Left forelimb (tissue), 1 donor: ENCODE results near the gene VAV3.

ENCODE experiments used
- DNase-seq: peaks from one replicate; pipeline ENCODE4 v3.0.0-alpha.2; 2018; ENCODE audit warnings: low spot score

VAV3 gene

GRCh38 chr1:107789817-107790524, 175.0 kb downstream of the VAV3 start:
- no peak for DNase-seq

GRCh38 chr1:107788206-107789202, 176.5 kb downstream of the VAV3 start:
- DNase-seq, result no peak

- DNase-seq, result no peak
These were observed 177.7 kb downstream of the VAV3 start for GRCh38 chr1:107787299-107787698.

- no peak for DNase-seq
These were observed 178.7 kb downstream of the VAV3 start for GRCh38 chr1:107786203-107786845.

- DNase-seq, result no peak
These were observed 179.3 kb downstream of the VAV3 start for GRCh38 chr1:107785496-107786202.

GRCh38 chr1:107782217-107782845, 182.6 kb downstream of the VAV3 start:
- no peak for DNase-seq

- no peak for DNase-seq
These were observed 183.7 kb downstream of the VAV3 start for GRCh38 chr1:107781245-107781644.

GRCh38 chr1:107777664-107778047, 187.3 kb downstream of the VAV3 start:
- DNase-seq, result no peak

- DNase-seq, result no peak
These were observed 187.9 kb downstream of the VAV3 start for GRCh38 chr1:107776900-107777663.

GRCh38 chr1:107771377-107771776, 193.6 kb downstream of the VAV3 start:
- DNase-seq, result no peak

- DNase-seq, result no peak
These were observed 197.8 kb downstream of the VAV3 start for GRCh38 chr1:107767156-107767582.

- DNase-seq, result no peak
These were observed 198.4 kb downstream of the VAV3 start for GRCh38 chr1:107766533-107766932.

- DNase-seq, result no peak
These were observed 202.1 kb downstream of the VAV3 start for GRCh38 chr1:107762751-107763390.

GRCh38 chr1:107760065-107760464, 204.9 kb downstream of the VAV3 start:
- no peak for DNase-seq

GRCh38 chr1:107750364-107750959, 214.5 kb downstream of the VAV3 start:
- peak; percentile 66 for DNase-seq

GRCh38 chr1:107748531-107748930, 216.4 kb downstream of the VAV3 start:
- DNase-seq, result no peak

GRCh38 chr1:107741242-107741641, 223.7 kb downstream of the VAV3 start:
- no peak for DNase-seq

- no peak for DNase-seq
These were observed 224.4 kb downstream of the VAV3 start for GRCh38 chr1:107740579-107740978.

- no peak for DNase-seq
These were observed 225.3 kb downstream of the VAV3 start for GRCh38 chr1:107739651-107740050.

GRCh38 chr1:107739201-107739600, 225.8 kb downstream of the VAV3 start:
- no peak for DNase-seq
